HepG2 (cell line): ENCODE results near the gene CKAP2L. TPM values are rescaled to one million over a fixed set of nuclear protein-coding genes. Genes with fewer than 3 reads are reported as not detected.

ENCODE experiments used
- ARID5B ChIP-seq: IDR thresholded peaks from 2 replicates; pipeline ENCODE4 v1.4.0; 2020; ENCODE audit warnings: mild to moderate bottlenecking, missing genetic modification reagents
- ATM ChIP-seq: fragments of 450-650 bp; IDR thresholded peaks from 2 replicates; pipeline ENCODE4 v1.7.1; 2017; ENCODE audit warnings: mild to moderate bottlenecking, borderline replicate concordance
- CBX5 ChIP-seq: sonication (generic); formaldehyde crosslinking; IDR thresholded peaks from 2 replicates; pipeline ENCODE4 v1.4.0; 2020; ENCODE audit warnings: missing genetic modification reagents, borderline replicate concordance
- FIP1L1 ChIP-seq: fragments of 200-400 bp; formaldehyde crosslinking; IDR thresholded peaks from 2 replicates; pipeline ENCODE4 v1.6.1; 2018; ENCODE audit warnings: low read depth, mild to moderate bottlenecking, low read length, moderate library complexity, borderline replicate concordance; ENCODE audit not compliant: insufficient read depth
- IKZF5 ChIP-seq: IDR thresholded peaks from 2 replicates; pipeline ENCODE4 v1.6.1; 2018; ENCODE audit warnings: missing genetic modification reagents, mild to moderate bottlenecking, missing compliant biosample characterization
- KAT2B ChIP-seq: fragments of 150-350 bp; IDR thresholded peaks from 2 replicates; pipeline ENCODE4 v1.6.1; 2014; ENCODE audit warnings: low read depth, low read length, borderline replicate concordance
- NFAT5 ChIP-seq: sonication (generic); formaldehyde crosslinking; IDR thresholded peaks from 2 replicates; pipeline ENCODE4 v1.4.0; 2020; ENCODE audit warnings: missing genetic modification reagents
- ONECUT2 ChIP-seq: sonication (generic); formaldehyde crosslinking; IDR thresholded peaks from 2 replicates; pipeline ENCODE4 v1.4.0; 2020; ENCODE audit warnings: missing genetic modification reagents
- PHF8 ChIP-seq: sonication (generic); formaldehyde crosslinking; IDR thresholded peaks from 2 replicates; pipeline ENCODE4 v1.5.0; 2020; ENCODE audit warnings: missing genetic modification reagents
- SALL1 ChIP-seq: sonication (generic); formaldehyde crosslinking; IDR thresholded peaks from 2 replicates; pipeline ENCODE4 v1.8.0; 2022; ENCODE audit warnings: mild to moderate bottlenecking, missing genetic modification reagents
- SALL2 ChIP-seq: sonication (generic); formaldehyde crosslinking; IDR thresholded peaks from 2 replicates; pipeline ENCODE4 v1.8.1; 2023; ENCODE audit warnings: mild to moderate bottlenecking, missing genetic modification reagents, inconsistent platforms
- SPEN ChIP-seq: sonication (generic); formaldehyde crosslinking; IDR thresholded peaks from 2 replicates; pipeline ENCODE4 v1.5.1; 2020; ENCODE audit warnings: low read depth, mild to moderate bottlenecking, missing genetic modification reagents
- TERF1 ChIP-seq: sonication (generic); formaldehyde crosslinking; IDR thresholded peaks from 2 replicates; pipeline ENCODE4 v1.8.0; 2022; ENCODE audit warnings: mild to moderate bottlenecking, missing genetic modification reagents, moderate library complexity
- ZBTB21 ChIP-seq: sonication (generic); formaldehyde crosslinking; IDR thresholded peaks from 2 replicates; pipeline ENCODE4 v1.4.0; 2020; ENCODE audit warnings: missing genetic modification reagents
- ZNF230 ChIP-seq: sonication (generic); formaldehyde crosslinking; IDR thresholded peaks from 2 replicates; pipeline ENCODE4 v1.4.0; 2020; ENCODE audit warnings: mild to moderate bottlenecking, missing genetic modification reagents
- ZNF362 ChIP-seq: sonication (generic); formaldehyde crosslinking; IDR thresholded peaks from 2 replicates; pipeline ENCODE4 v1.4.0; 2020; ENCODE audit warnings: missing genetic modification reagents, mild to moderate bottlenecking, borderline replicate concordance
- ZNF792 ChIP-seq: IDR thresholded peaks from 2 replicates; pipeline ENCODE4 v1.6.1; 2016
- polyA plus RNA-seq, 8 experiments: library from polyadenylated mRNA; depleted of rRNA in 3 of 8; stranded (reverse) in 7 of 8; unstranded in 1 of 8; fragments of >200 nt; fragmentation: Illumina TruSeq in 4 of 8; extraction: Trizol in 4 of 8; gene quantifications; 2 replicates each; pipeline versions ENCODE4 v1.2.1 to v1.2.3, GENCODE V29; 2011 to 2016; ENCODE audit warnings: low read depth in 4 of 8, missing spikeins in 1 of 8, mixed read lengths in 1 of 8; ENCODE audit not compliant: insufficient read depth in 1 of 8
- total RNA-seq, 5 experiments: library from RNA; depleted of rRNA; stranded (reverse); fragments of >200 nt; fragmentation: Illumina TruSeq; extraction: Trizol; gene quantifications; 2 replicates each; pipeline ENCODE4 v1.2.3, GENCODE V29; 2016; ENCODE audit warnings: low read depth in 1 of 5

Gene CKAP2L
- total and polyA plus RNA-seq, 2 of the 13 experiments (the other 11 are each of a cell fraction or from before 2014, with no cell fraction given): 7.1 to 9.5 TPM

GRCh38 chr2:112690853-112691401 lies 73.5 kb downstream of the CKAP2L start (continued):
- TF ChIP-seq TERF1 (CRISPR knock-in tag) (no peak), ONECUT2 (CRISPR knock-in tag) (no peak), NFAT5 (no peak), SALL1 (CRISPR knock-in tag) (peak; percentile 63), PHF8 (CRISPR knock-in tag) (no peak), ZNF362 (CRISPR knock-in tag) (0 out of 2 replicates have a peak, but pooled peaks have one; percentile 43), ZNF230 (CRISPR knock-in tag) (0 out of 2 replicates have a peak, but pooled peaks have one; percentile 23), KAT2B (no peak), ZBTB21 (CRISPR knock-in tag) (no peak), ARID5B (CRISPR knock-in tag) (peak; percentile 30; the same call in 1 of the 2 replicates), FIP1L1 (no peak), SPEN (CRISPR knock-in tag) (peak; percentile 29; the same call in 1 of the 2 replicates), IKZF5 (CRISPR knock-in tag) (0 out of 2 replicates have a peak, but pooled peaks have one; percentile 22), ATM (no peak), ZNF792 (CRISPR knock-in tag) (no peak), SALL2 (CRISPR knock-in tag) (no peak), CBX5 (CRISPR knock-in tag) (no peak)
